RWPE2 (cell line): ENCODE data around the gene CFAP300.

Experiments
- ATAC-seq: fragments of 200-7000 bp; cut with Tn5 transposase; 3 replicates; pipeline ENCODE4 v1.9.1; 2021; ENCODE audit warnings: low read depth
- DNase-seq: peaks from one replicate; pipeline ENCODE4 v3.0.0-alpha.2; 2020; ENCODE audit warnings: low spot score
- H3K27ac ChIP-seq: fragments of 450-650 bp; 2 replicates; pipeline ENCODE4 v1.5.1; 2017; ENCODE audit warnings: mild to moderate bottlenecking; ENCODE audit not compliant: poor library complexity, severe bottlenecking
- H3K27me3 ChIP-seq: fragments of 250-450 bp; sonication (Bioruptor Pico); 2 replicates; pipeline ENCODE4 v1.5.1; 2021; ENCODE audit warnings: mild to moderate bottlenecking, moderate library complexity; ENCODE audit not compliant: insufficient read depth, poor library complexity, severe bottlenecking
- H3K36me3 ChIP-seq: fragments of 250-450 bp; sonication (Bioruptor Pico); 2 replicates; pipeline ENCODE4 v1.5.1; 2020; ENCODE audit warnings: low read depth, mild to moderate bottlenecking, moderate library complexity
- H3K4me1 ChIP-seq: fragments of 250-450 bp; sonication (Bioruptor Pico); 2 replicates; pipeline ENCODE4 v1.5.1; 2021; ENCODE audit warnings: mild to moderate bottlenecking, moderate library complexity; ENCODE audit not compliant: insufficient read depth, poor library complexity, severe bottlenecking
- H3K4me3 ChIP-seq: fragments of 250-450 bp; sonication (Bioruptor Pico); 2 replicates; pipeline ENCODE4 v1.5.1; 2021; ENCODE audit warnings: mild to moderate bottlenecking, moderate library complexity; ENCODE audit not compliant: severe bottlenecking
- H3K9me3 ChIP-seq: fragments of 250-450 bp; sonication (Bioruptor Pico); 2 replicates; pipeline ENCODE4 v1.5.1; 2021; ENCODE audit warnings: mild to moderate bottlenecking, moderate library complexity; ENCODE audit not compliant: severe bottlenecking
- CTCF ChIP-seq: fragments of 450-650 bp; IDR thresholded peaks from one replicate; pipeline ENCODE4 v1.5.1; 2017; ENCODE audit warnings: mild to moderate bottlenecking, moderate library complexity; ENCODE audit not compliant: poor library complexity, severe bottlenecking

CFAP300 gene

GRCh38 chr11:102109896-102110760, 62.9 kb downstream of the CFAP300 start, which contains the start of gene YAP1:
Gene YAP1 (plus strand): TSS chr11:102110447. CDS start chr11:102110849, 402 bp downstream.
- Histone ChIP-seq H3K9me3 (no peaks in the 10 kb centered on the region), H3K4me3 (peak within 1 kb of the TSS; percentile 89), H3K4me1 (peaks cover 27% of the 10 kb centered on the region), H3K27ac (peak within 1 kb of the TSS; percentile 98), H3K27me3 (no peaks in the 10 kb centered on the region), H3K36me3 (peaks cover 19% of the 10 kb centered on the region)
- ATAC-seq (peak; percentile 69), DNase-seq (peak; percentile 84)
- TF ChIP-seq CTCF = no peak

GRCh38 chr11:102110761-102111010, 63.4 kb downstream of the CFAP300 start:
- H3K4me3 ChIP-seq = peak overlapping the region; percentile 89
- H3K9me3 ChIP-seq = no peaks in the 10 kb centered on the region
- H3K36me3 ChIP-seq = peaks cover 25% of the 10 kb centered on the region
- H3K27ac ChIP-seq = peak overlapping the region; percentile 98
- DNase-seq (no peak), ATAC-seq (no peak)
- no peak for TF ChIP-seq CTCF
- H3K27me3 ChIP-seq = no peaks in the 10 kb centered on the region
- H3K4me1 ChIP-seq = peaks cover 32% of the 10 kb centered on the region

GRCh38 chr11:102111011-102111786, 64.0 kb downstream of the CFAP300 start:
- peak overlapping the region; percentile 89 for H3K4me3 ChIP-seq
- peak; percentile 44 for TF ChIP-seq CTCF
- peak; percentile 43 for ATAC-seq
- DNase-seq = peak; percentile 84
- H3K36me3 ChIP-seq = peaks cover 30% of the 10 kb centered on the region
- no peaks in the 10 kb centered on the region for H3K27me3 ChIP-seq
- peak overlapping the region; percentile 98 for H3K27ac ChIP-seq
- H3K9me3 ChIP-seq = no peaks in the 10 kb centered on the region
- H3K4me1 ChIP-seq = peaks cover 37% of the 10 kb centered on the region

- peak overlapping the region; percentile 89 for H3K4me3 ChIP-seq
- peak; percentile 70 for ATAC-seq
- peak; percentile 70 for DNase-seq
- H3K4me1 ChIP-seq = peaks cover 45% of the 10 kb centered on the region
- peaks cover 38% of the 10 kb centered on the region for H3K36me3 ChIP-seq
- no peaks in the 10 kb centered on the region for H3K27me3 ChIP-seq
- no peak for TF ChIP-seq CTCF
- H3K27ac ChIP-seq = peak overlapping the region; percentile 98
- H3K9me3 ChIP-seq = no peaks in the 10 kb centered on the region
Observed at GRCh38 chr11:102111787-102112508, 64.7 kb downstream of the CFAP300 start.
